ENCODE measurements around the gene METTL5. TPM values are rescaled to one million over a fixed set of nuclear protein-coding genes. Genes with fewer than 3 reads are reported as not detected.
"Not testable (repeated sequence)": the region's sequence is repeated elsewhere in the genome, so short reads cannot be mapped to it uniquely, and the experiment has no call there.

Gene METTL5
- total and polyA plus RNA-seq, 10 donors, result 24.4 to 57.0 (median 34.5) TPM

DNA sequence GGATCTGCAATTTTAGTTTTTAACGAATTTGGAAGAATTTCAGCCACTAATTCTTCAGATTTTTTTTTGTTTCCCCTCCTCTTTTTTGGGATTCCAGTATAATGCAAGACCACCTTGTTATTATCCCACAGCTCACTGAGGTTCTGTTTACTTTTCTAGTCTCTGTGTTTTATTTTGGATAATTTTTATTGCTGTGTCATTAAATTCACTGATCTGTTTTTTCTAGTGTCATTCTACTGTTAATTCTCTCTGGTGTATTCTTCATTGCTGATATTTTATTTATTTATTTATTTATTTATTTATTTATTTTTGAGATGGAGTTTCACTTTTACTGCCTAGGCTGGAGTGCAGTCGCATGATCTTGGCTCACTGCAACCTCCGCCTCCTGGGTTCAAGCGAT lies 34.7 kb upstream of the METTL5 start:
- no peak for DNase-seq
- Histone ChIP-seq H3K27ac (no peak overlapping the region), H3K4me3 (no peak overlapping the region), H3K27me3 (replicated peaks in 1 of 7) (no peaks in the 10 kb centered on the region), H3K9me3 (peaks cover 0 to 9% (median 0%) of the 10 kb centered on the region in 8 donors), H3K4me1 (peaks cover 0 to 6% (median 2%) of the 10 kb centered on the region in 6 donors), H3K36me3 (peaks cover 0 to 10% (median 3%) of the 10 kb centered on the region in 6 donors)
- intact Hi-C loops (cut with DNase I; ENCODE audit: low total_unique reads), result no loop called here
- WGBS, 5 donors, result 94 to 98% (median 97%) methylated on average over 4 of the region's 4 CpGs
- no peak for TF ChIP-seq POLR2A (IDR thresholded peaks at IDR 0.05)
- TF ChIP-seq, protein P1, sequence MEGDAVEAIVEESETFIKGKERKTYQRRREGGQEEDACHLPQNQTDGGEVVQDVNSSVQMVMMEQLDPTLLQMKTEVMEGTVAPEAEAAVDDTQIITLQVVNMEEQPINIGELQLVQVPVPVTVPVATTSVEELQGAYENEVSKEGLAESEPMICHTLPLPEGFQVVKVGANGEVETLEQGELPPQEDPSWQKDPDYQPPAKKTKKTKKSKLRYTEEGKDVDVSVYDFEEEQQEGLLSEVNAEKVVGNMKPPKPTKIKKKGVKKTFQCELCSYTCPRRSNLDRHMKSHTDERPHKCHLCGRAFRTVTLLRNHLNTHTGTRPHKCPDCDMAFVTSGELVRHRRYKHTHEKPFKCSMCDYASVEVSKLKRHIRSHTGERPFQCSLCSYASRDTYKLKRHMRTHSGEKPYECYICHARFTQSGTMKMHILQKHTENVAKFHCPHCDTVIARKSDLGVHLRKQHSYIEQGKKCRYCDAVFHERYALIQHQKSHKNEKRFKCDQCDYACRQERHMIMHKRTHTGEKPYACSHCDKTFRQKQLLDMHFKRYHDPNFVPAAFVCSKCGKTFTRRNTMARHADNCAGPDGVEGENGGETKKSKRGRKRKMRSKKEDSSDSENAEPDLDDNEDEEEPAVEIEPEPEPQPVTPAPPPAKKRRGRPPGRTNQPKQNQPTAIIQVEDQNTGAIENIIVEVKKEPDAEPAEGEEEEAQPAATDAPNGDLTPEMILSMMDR (IDR thresholded peaks at IDR 0.05 in 8 of 11, conservative IDR thresholded peaks at IDR 0.05 in 3 of 11), result no peak

DNA sequence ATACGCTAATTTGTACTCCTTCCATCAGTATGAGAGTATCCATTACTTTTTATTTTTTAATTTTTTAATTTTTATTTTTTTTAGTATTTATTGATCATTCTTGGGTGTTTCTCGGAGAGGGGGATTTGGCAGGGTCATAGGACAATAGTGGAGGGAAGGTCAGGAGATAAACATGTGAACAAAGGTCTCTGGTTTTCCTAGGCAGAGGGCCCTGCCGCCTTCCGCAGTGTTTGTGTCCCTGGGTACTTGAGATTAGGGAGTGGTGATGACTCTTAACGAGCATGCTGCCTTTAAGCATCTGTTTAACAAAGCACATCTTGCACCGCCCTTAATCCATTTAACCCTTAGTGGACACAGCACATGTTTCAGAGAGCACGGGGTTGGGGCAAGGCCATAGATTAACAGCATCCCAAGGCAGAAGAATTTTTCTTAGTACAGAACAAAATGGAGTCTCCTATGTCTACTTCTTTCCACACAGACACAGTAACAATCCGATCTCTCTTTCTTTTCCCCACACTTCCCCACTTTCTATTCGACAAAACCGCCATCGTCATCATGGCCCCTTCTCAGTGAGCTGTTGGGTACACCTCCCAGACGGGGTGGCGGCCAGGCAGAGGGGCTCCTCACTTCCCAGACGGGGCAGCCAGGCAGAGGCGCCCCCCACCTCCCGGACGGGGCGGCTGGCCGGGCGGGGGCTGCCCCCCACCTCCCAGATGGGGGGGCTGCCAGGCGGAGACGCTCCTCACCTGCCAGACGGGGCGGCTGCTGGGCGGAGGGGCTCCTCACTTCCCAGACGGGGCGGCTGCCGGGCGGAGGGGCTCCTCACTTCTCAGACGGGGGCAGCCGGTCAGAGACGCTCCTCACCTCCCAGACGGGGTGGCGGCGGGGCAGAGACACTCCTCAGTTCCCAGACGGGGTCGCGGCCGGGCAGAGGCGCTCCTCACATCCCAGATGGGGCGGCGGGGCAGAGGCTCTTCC lies 30.9 kb upstream of the METTL5 start:
- H3K9me3 ChIP-seq; H3K4me3 ChIP-seq; H3K27ac ChIP-seq; intact Hi-C loops (cut with DNase I; ENCODE audit: low total_unique reads); H3K27me3 ChIP-seq (replicated peaks in 1 of 7); DNase-seq: not testable (repeated sequence)
- 95% methylated on average over 24 to 42 of the region's 42 CpGs for WGBS, 5 donors
- H3K36me3 ChIP-seq, result peaks cover 0 to 10% (median under 1%) of the 10 kb centered on the region in 6 donors
- peaks cover 0 to 14% (median 6%) of the 10 kb centered on the region in 6 donors for H3K4me1 ChIP-seq

DNA sequence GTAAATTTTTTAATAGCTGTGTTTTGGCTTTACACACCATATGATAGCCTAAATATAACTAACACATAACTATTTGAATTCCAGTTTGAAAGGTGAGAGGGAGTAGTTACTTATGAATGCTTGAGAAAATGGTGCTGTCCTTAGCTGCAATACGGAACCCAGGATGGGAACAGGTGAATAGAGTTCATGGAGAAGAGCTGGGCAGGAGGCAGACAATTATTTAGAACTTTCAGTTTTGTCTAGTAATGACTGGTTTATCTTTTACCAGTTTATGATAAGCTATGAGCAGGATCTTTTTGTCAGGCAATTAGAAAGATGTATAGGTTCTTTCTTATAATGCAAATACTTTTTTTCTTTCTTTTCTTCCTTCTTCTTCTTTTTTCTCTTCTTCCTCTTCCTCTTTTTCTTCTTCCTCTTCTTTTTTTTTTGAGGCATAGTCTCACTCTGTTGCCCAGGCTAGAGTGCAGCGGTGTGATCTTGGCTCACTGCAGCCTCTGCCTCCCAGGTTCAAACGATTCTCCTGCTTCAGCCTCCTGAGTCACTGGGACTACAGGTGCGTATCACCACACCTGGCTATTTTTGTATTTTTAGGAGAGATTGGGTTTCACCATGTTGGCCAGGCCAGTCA lies 28.4 kb upstream of the METTL5 start:
- TF ChIP-seq POLR2AphosphoS5 (IDR thresholded peaks at IDR 0.05), result no peak
- TF ChIP-seq, protein P1 (IDR thresholded peaks at IDR 0.05 in 8 of 11, conservative IDR thresholded peaks at IDR 0.05 in 3 of 11), result no peak
- DNase-seq, result no peak
- H3K4me1 ChIP-seq, result peaks cover 0 to 26% (median 6%) of the 10 kb centered on the region in 6 donors
- H3K27ac ChIP-seq, result no peak overlapping the region
- intact Hi-C loops (cut with DNase I; ENCODE audit: low total_unique reads), result no loop called here
- no peaks in the 10 kb centered on the region for H3K27me3 ChIP-seq (replicated peaks in 1 of 7)
- H3K36me3 ChIP-seq, result peaks cover 0 to 18% (median 0%) of the 10 kb centered on the region in 6 donors
- no peak overlapping the region for H3K4me3 ChIP-seq
- 72 to 89% (median 77%) methylated on average over 4 of the region's 4 CpGs for WGBS, 5 donors
- peaks cover 0 to 15% (median 6%) of the 10 kb centered on the region in 8 donors for H3K9me3 ChIP-seq

- H3K4me1 ChIP-seq, result peaks cover 0 to 38% (median 8%) of the 10 kb centered on the region in 6 donors
- H3K27ac ChIP-seq, result no peak overlapping the region
- DNase-seq, result no peak
- 93 to 100% (median 96%) methylated on average over 1 of the region's 1 CpG for WGBS, 5 donors
- TF ChIP-seq POLR2AphosphoS5 (IDR thresholded peaks at IDR 0.05) (no peak), POLR2A (IDR thresholded peaks at IDR 0.05) (no peak)
- TF ChIP-seq, protein P1 (IDR thresholded peaks at IDR 0.05 in 8 of 11, conservative IDR thresholded peaks at IDR 0.05 in 3 of 11), result no peak
- H3K9me3 ChIP-seq, result peaks cover 0 to 8% (median 5%) of the 10 kb centered on the region in 8 donors
- H3K36me3 ChIP-seq, result peaks cover 0 to 14% (median 0%) of the 10 kb centered on the region in 6 donors
- H3K4me3 ChIP-seq, result no peak overlapping the region
- H3K27me3 ChIP-seq (replicated peaks in 1 of 7), result no peaks in the 10 kb centered on the region
- intact Hi-C loops (cut with DNase I; ENCODE audit: low total_unique reads), result no loop called here
Observed at GRCh38 chr2:169849710-169850109, 25.0 kb upstream of the METTL5 start.

GRCh38 chr2:169848959-169849693 lies 24.4 kb upstream of the METTL5 start:
- WGBS, 5 donors, result 82 to 92% (median 91%) methylated on average over 8 of the region's 8 CpGs
- H3K27me3 ChIP-seq (replicated peaks in 1 of 7); H3K27ac ChIP-seq; H3K4me3 ChIP-seq; DNase-seq; intact Hi-C loops (cut with DNase I; ENCODE audit: low total_unique reads); H3K9me3 ChIP-seq: not testable (repeated sequence)
- Histone ChIP-seq H3K4me1 (peaks cover 0 to 38% (median 8%) of the 10 kb centered on the region in 6 donors), H3K36me3 (peaks cover 0 to 14% (median 0%) of the 10 kb centered on the region in 6 donors)

Data from spleen (tissue), 11 donors.